K562 (cell line): ENCODE data around the gene SIGLEC7. TPM values are rescaled to one million over a fixed set of nuclear protein-coding genes. Genes with fewer than 3 reads are reported as not detected.
A peak's percentile ranks its signal among the peaks of the same experiment; 100 is the strongest.

Experiments
- KLF1 ChIP-seq: fragments of 450-650 bp; IDR thresholded peaks from 2 replicates; pipeline ENCODE4 v1.6.1; 2016; ENCODE audit warnings: missing genetic modification characterization, missing compliant biosample characterization
- KLF10 ChIP-seq: fragments of 250-450 bp; sonication (Bioruptor Pico); IDR thresholded peaks from 2 replicates; pipeline ENCODE4 v1.6.1; 2021; ENCODE audit warnings: matching md5 sums
- MEF2A ChIP-seq: IDR thresholded peaks from 2 replicates; pipeline ENCODE4 v1.6.1; 2011; ENCODE audit warnings: low read depth, mild to moderate bottlenecking, low read length, moderate library complexity; ENCODE audit not compliant: control insufficient read depth
- MTA1 ChIP-seq: fragments of 450-650 bp; IDR thresholded peaks from 2 replicates; pipeline ENCODE4 v1.6.1; 2017; ENCODE audit warnings: borderline replicate concordance
- RERE ChIP-seq: sonication (generic); formaldehyde crosslinking; IDR thresholded peaks from 2 replicates; pipeline ENCODE4 v1.8.0; 2023; ENCODE audit warnings: missing genetic modification reagents, mild to moderate bottlenecking, borderline replicate concordance
- SMARCB1 ChIP-seq: IDR thresholded peaks from 2 replicates; pipeline ENCODE4 v1.6.1; 2011; ENCODE audit warnings: improper control_type of control experiment, low read depth; ENCODE audit not compliant: insufficient read length
- SP2 ChIP-seq: IDR thresholded peaks from 2 replicates; pipeline ENCODE4 v1.6.1; 2011; ENCODE audit warnings: mild to moderate bottlenecking, low read depth, low read length, moderate library complexity; ENCODE audit not compliant: poor library complexity, severe bottlenecking; ENCODE audit errors: extremely low read depth
- TAF7 ChIP-seq: fragments of 450-650 bp; IDR thresholded peaks from 2 replicates; pipeline ENCODE4 v1.6.1; 2016; ENCODE audit warnings: missing genetic modification characterization, missing compliant biosample characterization
- TEAD1 ChIP-seq, 2 experiments: fragments of 450-650 bp in 1 of 2; sonication (generic) in 1 of 2; formaldehyde crosslinking; IDR thresholded peaks; 2 replicates each; pipeline versions ENCODE4 v1.4.0 to v1.8.0; 2020 to 2022; ENCODE audit warnings: mild to moderate bottlenecking in 2 of 2, missing genetic modification reagents in 1 of 2
- TRIM25 ChIP-seq: fragments of 450-650 bp; IDR thresholded peaks from 2 replicates; pipeline ENCODE4 v1.7.0; 2016; ENCODE audit warnings: borderline replicate concordance
- ZNF175 ChIP-seq: fragments of 200-800 bp; sonication (Bioruptor generic); IDR thresholded peaks from 2 replicates; pipeline ENCODE4 v1.6.1; 2016; ENCODE audit warnings: low read depth, mild to moderate bottlenecking, missing genetic modification characterization, missing compliant biosample characterization
- ZNF589 ChIP-seq: fragments of 200-800 bp; sonication (Bioruptor generic); IDR thresholded peaks from 2 replicates; pipeline ENCODE4 v1.6.1; 2016; ENCODE audit warnings: low read depth, missing genetic modification characterization, missing compliant biosample characterization
- polyA plus RNA-seq, 8 experiments: library from polyadenylated mRNA; depleted of rRNA in 4 of 8; stranded (reverse) in 5 of 8; unstranded in 3 of 8; fragments of >200 nt; fragmentation: Nextera tagmentation in 2 of 8; fragmentation: Illumina TruSeq in 1 of 8; extraction: Ambion mirVana in 2 of 8; extraction: Trizol in 1 of 8; gene quantifications; 2 replicates each; pipeline versions ENCODE4 v1.2.1 to v1.2.3, GENCODE V29; 2011 to 2014; ENCODE audit warnings: inconsistent platforms in 1 of 8, missing spikeins in 1 of 8
- total RNA-seq, 7 experiments: library from RNA; depleted of rRNA in 6 of 7; stranded (reverse); fragments of >200 nt in 6 of 7; fragmentation: Illumina TruSeq in 2 of 7; extraction: Trizol in 2 of 7; gene quantifications; 2 replicates each; pipeline versions ENCODE4 v1.2.1 to v1.2.3, GENCODE V29; 2011 to 2021; ENCODE audit warnings: low replicate concordance in 1 of 7
- TF ChIP-seq, protein P1 (sequence below): fragments of 450-650 bp; formaldehyde crosslinking; IDR thresholded peaks from 2 replicates; pipeline ENCODE4 v1.4.0; 2020; ENCODE audit warnings: mild to moderate bottlenecking
- TF ChIP-seq, protein P2 (sequence below): fragments of 450-650 bp; IDR thresholded peaks from 2 replicates; pipeline ENCODE4 v1.6.1; 2017; ENCODE audit warnings: mild to moderate bottlenecking, moderate library complexity

SIGLEC7 gene
- total and polyA plus RNA-seq, 9 of the 15 experiments (the other 6 are each of a cell fraction or from before 2014, with no cell fraction given), result 0.10 to 0.12 TPM; not detected in 7

DNA sequence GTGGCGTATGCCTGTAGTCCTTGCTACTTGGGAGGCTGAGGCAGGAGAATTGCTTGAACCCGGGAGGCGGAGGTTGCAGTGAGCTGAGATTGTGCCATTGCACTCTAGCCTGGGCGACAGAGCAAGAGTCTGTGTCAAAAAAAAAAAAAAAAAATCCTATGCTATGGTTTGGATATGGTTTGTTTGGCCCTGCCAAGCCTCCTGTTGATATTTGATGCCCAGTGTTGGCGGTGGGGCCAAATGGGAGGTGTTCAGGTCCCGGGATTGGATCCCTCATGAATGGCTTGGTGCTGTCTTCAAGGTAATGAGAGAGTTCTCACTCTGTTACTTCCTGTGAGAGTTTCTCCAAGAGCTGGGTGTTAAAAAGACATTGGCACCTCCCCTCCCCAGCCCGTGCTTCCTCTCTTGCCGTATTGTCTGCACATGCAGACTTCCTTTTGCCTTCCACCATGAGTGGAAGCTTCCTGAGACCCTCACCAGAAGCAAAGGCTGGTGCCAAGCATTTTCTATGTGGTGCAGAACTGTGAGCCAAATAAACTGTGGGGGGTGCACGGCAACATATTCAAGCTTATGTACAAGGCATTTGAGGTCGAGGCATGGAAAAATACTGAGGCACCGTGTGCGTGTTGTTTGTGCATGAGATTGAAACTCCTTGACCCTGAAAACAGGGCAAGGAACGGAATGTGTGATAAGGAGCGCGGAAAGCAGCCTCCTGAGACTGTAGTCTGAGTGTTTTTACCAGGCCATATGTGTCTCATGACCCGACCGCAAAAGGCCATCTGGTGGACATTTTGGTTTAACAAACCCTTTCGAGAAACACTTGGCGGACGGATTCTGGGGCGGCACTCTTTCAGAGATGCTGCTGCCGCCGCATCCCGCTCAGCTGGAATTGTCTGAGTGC, 10.1 kb upstream of the SIGLEC7 start (continued):
- TF ChIP-seq, protein P1, sequence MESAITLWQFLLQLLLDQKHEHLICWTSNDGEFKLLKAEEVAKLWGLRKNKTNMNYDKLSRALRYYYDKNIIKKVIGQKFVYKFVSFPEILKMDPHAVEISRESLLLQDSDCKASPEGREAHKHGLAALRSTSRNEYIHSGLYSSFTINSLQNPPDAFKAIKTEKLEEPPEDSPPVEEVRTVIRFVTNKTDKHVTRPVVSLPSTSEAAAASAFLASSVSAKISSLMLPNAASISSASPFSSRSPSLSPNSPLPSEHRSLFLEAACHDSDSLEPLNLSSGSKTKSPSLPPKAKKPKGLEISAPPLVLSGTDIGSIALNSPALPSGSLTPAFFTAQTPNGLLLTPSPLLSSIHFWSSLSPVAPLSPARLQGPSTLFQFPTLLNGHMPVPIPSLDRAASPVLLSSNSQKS (CRISPR knock-in tag), result no peak
- no peak for TF ChIP-seq SP2
- TF ChIP-seq TAF7 (tag), result no peak
- TF ChIP-seq SMARCB1, result no peak
- TF ChIP-seq TEAD1 (CRISPR knock-in tag; IDR thresholded peaks at IDR 0.05), result peak; percentile 87 to 91; a peak in 3 of 4 replicates
- TF ChIP-seq, protein P2, sequence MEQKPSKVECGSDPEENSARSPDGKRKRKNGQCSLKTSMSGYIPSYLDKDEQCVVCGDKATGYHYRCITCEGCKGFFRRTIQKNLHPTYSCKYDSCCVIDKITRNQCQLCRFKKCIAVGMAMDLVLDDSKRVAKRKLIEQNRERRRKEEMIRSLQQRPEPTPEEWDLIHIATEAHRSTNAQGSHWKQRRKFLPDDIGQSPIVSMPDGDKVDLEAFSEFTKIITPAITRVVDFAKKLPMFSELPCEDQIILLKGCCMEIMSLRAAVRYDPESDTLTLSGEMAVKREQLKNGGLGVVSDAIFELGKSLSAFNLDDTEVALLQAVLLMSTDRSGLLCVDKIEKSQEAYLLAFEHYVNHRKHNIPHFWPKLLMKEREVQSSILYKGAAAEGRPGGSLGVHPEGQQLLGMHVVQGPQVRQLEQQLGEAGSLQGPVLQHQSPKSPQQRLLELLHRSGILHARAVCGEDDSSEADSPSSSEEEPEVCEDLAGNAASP, result no peak
- TF ChIP-seq ZNF589 (CRISPR knock-in tag), result 0 out of 2 replicates have a peak, but pooled peaks have one; percentile 53
- TF ChIP-seq RERE (CRISPR knock-in tag), result no peak
- no peak for TF ChIP-seq MEF2A
- no peak for TF ChIP-seq TRIM25
- 0 out of 2 replicates have a peak, but pooled peaks have one; percentile 44 for TF ChIP-seq MTA1
- no peak for TF ChIP-seq KLF1 (tag)
- TF ChIP-seq KLF10, result no peak
- TF ChIP-seq ZNF175 (CRISPR knock-in tag), result peak; percentile 42; the same call in 1 of the 2 replicates
